GM21526 (cell line): Measurements from ENCODE around the gene PRPSAP2.
"Not testable (repeated sequence)": the region's sequence is repeated elsewhere in the genome, so short reads cannot be mapped to it uniquely, and the experiment has no call there.

ENCODE experiments used
- ATAC-seq: cut with Tn5 transposase; IDR thresholded peaks from one replicate; pipeline ENCODE4 v1.9.1; 2021; ENCODE audit warnings: moderate library complexity; ENCODE audit not compliant: unreplicated experiment, low FRiP score

Gene PRPSAP2, protein sequence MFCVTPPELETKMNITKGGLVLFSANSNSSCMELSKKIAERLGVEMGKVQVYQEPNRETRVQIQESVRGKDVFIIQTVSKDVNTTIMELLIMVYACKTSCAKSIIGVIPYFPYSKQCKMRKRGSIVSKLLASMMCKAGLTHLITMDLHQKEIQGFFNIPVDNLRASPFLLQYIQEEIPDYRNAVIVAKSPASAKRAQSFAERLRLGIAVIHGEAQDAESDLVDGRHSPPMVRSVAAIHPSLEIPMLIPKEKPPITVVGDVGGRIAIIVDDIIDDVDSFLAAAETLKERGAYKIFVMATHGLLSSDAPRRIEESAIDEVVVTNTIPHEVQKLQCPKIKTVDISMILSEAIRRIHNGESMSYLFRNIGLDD

DNA sequence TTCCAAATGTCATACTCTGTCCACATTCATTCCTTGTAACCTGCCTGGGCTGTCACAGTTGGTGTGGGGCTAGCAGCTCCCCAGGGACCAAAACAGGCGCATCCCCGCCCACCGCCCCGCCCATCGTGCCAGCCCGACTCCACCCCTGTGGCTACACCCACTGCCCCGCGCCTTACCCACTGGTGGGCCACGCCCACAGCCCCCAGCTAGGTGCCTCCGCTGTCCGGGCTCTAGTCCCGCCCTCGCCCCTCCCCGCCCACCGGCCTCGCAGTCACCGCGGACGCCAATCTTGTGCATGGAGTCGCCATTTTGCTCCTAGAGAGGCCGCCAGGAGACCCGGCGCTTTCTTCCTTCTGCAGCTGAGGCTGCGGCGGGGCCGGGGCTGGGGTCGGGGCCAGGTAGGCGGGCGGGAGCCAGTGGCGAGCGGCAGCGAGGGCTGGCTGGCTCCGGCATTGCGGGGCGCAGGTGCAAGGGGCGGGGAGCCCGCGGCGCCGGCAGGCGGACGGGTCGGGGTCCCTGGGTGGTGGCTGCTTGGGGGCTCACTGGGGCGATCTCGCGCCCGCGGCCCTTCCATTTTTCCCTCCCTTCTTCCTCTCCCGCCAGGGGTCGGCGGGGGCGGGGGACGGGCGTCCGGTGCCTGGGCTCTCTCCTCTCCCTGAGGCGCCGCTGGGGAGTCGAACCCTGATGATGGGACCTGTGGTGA is at the start of gene PRPSAP2:
Gene PRPSAP2 (plus strand): TSS at position 268 of the 703 bp plus-strand sequence. CDS start 7,703 bp downstream, outside the sequence.
- ATAC-seq, result peak; percentile 47

DNA sequence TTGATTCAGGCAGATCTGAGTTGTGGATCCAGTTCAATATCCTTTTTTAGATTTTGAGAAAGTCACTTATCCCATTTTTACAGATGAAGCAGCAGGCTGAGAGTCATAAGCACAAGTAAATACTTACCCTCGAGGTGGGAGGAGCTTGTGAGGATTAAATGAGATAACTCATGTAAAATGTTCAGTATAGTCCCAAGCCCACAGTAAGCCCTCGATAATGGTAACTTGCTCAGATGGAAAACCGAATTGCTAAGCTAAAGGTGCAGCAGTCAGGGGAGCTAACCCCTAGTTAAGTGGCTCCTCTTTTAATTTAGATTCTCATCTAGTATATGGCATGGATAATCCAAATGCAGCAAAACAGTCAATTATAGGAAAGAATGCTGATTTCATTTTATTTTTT is 42.0 kb upstream of the PRPSAP2 start:
- not testable (repeated sequence) for ATAC-seq

DNA sequence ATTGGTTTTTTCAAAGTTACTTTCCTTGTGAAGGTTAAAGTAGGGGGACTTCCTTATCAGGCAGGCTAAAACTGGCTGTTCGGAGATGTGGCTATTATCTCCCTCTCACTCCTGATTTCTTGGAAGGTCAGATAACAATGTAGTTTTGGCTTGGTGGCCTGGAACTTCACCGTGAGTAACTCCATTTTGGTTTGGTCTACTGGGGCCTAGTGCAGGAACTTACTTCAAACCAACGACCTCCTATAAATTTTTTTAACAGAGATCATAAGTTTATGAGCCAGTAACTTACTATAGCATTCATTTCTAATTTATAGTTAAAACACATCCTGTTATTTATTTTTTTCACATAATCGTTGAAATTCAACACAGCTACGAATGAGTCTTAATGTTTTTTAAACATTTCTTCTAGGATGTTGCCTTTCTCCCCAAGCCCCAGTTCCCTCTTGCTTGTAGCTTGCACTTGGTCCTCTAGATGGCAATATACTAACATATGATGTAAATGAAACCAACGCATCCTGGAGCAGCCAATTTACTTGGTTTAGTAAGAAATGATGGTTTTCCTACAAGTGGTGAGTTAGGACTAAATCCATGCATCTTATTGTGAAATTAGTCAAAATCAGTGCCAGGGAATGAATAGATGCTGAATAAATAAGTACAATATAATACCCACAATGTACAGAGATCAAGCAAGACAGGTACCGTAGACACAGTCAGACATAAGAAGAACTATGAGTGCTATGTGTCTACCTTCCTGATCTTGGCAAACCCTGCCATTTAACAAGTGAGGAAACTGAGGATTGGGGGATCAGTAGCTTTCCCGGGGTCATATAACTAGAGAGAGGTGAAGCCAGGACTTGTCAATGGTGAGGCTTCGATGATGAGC is 41.2 kb upstream of the PRPSAP2 start:
- not testable (repeated sequence) for ATAC-seq

DNA sequence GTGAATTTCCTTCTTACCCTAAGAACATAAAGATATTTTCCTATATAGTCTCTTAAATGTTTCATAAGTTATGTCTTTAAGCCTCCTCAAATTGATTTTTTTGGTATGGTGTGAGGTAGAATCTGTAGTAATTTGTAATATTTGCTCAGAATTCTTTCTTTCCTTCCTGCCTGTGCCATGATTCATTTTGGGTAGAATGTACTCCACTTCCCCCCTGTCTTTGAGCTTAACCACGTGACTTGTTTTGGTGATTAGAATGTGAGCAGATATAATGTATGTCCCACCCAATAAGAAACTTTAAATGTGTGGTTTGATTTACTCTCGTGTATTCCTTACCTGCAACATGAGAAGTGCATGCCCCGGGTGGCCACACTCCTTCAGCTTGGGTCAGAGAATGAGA is 36.5 kb upstream of the PRPSAP2 start:
- not testable (repeated sequence) for ATAC-seq

DNA sequence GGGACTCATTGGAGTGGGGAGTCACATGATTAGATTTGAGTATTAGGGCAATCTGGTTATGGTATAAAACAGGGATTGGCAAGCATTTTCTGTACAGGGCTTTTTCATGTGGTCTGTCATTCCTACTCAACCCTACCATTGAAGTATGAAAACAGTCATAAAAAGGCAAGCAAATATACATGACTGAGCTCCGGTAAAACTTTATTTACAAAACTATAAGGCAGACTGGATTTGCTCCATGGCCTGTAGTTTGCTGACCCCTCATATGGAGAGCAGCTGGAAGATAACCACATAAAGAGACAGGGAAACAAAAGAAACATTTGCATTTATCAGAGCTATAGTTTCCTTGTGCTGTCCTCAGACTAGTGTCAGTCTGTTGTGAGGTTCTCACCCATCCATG is 30.3 kb upstream of the PRPSAP2 start:
- ATAC-seq, result not testable (repeated sequence)

DNA sequence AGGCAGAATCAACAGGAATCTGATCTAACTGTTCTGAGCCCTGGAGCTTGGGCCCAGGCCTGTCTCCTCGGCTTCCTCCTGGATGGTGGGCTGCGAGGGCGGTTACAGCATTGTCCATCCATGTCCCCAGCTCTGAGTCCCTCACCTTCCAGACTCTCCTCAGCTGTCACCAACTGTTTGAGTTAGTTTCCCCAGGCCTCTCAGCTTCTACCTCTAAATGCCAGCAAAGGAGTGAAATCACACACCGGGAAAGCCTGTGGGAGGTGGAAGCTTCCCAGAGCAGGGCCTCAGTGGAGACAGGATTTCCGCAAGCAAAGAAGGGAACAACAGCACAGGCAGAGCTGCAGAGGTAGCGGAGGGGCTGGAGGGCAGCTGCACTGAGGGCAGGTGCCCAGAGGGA is 9.4 kb upstream of the PRPSAP2 start:
- ATAC-seq, result no peak

DNA sequence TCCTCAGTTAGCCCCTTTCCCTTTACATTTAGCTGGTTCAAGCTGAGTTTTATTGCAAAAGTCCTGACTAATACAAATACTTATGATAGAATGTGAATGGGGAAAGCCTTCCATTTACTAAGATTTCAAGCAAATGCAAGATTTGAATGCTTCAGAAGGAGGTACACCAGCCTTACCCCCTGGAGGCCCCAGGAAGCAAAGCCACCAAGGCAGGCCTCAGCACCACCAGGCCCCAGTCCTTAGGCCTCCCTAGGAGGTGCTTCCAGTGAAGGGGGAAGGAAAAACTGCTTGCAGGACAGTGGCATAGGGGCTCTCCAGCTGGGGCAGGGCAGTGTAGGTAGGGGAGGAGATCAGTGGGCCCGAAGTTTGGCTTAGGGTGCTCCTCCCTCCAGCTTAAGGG is 7.3 kb upstream of the PRPSAP2 start:
- ATAC-seq, result no peak

DNA sequence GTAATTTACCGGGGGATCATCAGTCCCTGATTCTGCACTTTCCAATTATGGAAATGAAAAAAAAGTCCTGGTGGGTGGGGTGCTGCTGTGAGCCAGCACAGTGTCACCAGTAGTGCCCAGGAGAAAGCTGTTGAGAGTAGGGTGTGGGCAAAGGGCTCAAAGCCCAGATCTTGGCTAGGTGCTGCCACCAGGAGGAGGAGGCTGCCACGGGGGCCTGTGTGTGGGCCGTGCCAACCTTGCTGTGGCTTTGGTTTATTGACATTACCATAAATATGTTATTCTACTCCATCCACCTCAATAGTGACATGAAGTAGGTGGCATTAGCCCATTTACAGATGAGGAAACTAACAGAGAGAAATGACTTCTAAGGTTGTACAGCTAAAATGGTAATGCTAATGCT is 6.7 kb upstream of the PRPSAP2 start:
- ATAC-seq, result no peak

DNA sequence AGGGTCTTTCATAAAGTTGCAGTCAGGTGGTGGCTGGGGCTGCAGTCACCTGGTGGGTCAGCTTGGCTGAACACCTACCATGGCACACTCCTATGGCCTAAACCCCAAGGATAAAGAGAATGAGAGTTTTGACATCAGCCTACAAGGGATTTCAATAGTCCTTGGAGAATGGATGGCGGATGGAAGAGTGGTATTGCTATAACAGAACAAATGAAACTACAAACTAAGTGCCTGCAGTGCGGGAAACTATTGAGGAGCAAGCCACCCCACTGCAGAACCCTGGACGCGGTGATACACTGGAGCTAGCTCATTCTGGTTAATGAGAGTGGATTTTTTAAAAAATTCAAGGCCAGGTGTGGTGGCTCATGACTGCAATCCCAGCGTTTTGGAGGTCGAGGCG is 3.0 kb upstream of the PRPSAP2 start:
- no peak for ATAC-seq

DNA sequence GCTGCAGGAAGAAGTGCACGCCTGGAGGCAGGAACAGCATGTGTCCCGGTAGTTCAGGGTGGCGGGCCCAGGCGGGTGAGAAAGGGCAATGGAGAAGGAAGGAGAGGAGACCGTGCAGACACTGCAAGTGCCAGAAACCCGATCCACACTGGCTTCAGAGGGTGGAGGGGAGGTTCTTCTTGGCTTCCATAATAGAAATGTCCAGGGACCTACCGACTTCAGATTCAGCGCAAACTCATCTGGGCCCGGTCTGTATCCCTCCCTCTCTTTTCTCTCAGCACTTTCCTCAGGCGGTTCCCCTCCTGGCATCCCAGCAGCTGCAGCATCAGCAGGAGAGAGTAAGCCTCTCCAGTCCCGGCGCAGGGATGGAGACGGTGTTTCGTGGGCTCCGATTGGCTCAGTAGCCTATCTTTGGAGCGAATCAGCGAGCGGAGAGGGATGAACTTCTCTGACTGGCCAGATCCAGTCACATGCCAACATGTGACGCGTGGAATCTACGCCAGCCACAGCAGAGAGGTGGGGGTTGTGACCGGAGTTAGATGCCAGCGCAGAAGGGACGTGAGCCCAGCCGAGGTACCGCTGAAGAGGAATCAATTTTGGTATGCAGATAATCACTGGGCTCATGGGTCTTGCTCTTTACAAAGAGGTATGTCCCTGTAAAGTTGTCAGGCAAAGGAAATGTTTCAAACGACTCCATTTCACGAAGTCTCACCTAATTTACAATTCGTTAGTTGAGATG is 1.9 kb upstream of the PRPSAP2 start:
- ATAC-seq, result peak; percentile 69

DNA sequence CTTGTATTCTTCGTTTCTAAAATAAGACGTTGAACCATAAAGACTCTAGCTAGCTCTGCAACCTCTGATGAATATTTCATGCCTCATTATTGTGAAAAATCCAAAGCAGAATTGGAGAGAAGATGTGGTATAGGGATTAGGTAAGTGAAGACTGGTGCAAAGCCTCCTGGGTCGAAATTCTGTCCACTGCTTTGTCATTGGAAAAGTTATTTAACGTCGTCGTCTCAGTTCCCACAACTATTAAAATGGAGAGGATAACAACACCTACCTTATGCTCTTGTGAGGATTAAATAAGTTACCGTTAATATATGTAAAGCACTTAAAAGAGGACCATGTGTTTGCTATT is 1.4 kb upstream of the PRPSAP2 start:
- no peak for ATAC-seq

DNA sequence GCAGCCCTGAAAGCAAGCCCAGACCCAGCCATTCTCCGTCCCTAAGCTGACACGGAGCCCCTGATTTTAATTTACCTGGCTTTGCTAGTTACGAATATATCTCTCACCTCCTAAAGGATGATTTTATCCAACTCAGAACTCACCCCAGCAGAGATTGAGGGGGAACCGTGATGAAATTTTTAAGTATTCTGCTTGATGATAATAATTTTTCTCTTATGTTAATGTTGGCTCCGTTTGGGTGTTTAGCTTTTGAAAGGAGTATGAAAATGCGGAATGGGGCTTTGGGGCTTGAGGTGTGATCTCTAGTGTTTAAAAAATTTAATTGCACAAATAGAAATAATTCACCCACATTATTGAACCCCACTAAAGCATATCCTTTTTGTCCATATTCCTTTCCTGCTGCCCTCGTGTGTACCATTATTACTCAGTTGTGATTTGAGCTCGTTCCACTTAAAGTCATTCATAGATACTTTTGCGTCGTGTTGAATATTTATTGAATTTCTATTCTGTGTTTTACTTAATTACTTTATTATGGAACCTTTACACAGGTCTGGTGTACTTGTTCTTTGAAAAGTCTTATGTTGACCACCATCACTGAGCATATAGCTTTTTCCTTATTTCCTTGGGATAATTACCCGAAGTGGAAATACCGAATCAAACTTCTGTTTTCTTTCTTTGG is 775 bp downstream of the PRPSAP2 start:
- ATAC-seq, result peak; percentile 5

DNA sequence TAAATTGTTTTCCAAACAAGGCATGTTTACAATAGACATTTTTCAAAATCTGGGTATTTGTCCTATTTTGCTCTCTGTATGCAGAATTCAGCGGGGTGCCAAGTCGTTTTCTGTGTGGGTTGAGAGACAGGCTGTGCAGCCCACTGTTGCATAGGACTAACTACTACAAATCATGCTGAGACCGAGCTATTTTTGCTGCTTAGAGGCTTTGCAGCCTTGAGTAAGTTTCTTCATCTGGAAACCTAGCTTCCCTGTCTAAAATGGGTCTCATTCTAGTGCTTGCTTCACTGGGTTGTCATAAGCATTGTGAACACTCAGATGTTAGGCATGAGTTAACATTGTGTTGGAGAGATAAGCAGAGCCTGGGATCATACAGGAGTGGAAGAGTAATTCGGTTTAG is 1.3 kb downstream of the PRPSAP2 start:
- ATAC-seq, result no peak

DNA sequence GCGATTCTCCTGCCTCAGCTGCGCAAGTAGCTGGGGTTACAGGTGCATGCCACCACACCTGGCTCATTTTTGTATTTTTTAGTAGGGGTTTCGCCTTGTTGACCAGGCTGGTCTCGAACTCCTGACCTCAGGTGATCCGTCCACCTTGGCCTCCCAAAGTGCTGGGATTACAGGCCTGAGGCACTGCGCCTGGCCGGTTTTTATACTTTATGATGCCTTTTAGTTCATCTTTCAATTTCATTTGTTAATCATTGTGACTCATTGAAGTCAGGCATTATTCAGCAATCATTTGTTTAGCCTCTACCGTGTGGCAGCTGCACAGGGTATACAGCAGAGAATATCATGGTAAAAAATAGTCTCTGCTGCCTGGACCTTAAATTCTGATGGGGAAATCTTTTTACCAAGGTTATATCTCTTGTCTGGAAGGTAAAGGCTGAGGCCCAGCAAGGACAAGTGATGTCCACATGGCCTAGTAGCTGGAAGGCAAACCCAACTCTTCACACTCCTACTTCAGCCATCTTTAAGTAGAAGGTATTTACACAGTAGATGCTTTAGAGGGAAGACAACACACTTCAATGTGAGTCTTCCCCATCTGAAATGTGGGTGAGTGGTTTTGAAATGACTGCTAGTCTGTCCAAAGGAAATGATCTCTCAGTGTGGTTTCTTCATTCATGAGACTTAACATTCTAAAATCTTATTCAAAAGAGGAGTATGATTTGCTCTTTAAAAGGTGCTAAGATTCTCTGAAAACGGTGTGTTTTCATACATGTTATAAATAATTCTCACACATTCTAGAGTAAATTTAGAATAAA is 2.4 kb downstream of the PRPSAP2 start:
- ATAC-seq, result no peak

DNA sequence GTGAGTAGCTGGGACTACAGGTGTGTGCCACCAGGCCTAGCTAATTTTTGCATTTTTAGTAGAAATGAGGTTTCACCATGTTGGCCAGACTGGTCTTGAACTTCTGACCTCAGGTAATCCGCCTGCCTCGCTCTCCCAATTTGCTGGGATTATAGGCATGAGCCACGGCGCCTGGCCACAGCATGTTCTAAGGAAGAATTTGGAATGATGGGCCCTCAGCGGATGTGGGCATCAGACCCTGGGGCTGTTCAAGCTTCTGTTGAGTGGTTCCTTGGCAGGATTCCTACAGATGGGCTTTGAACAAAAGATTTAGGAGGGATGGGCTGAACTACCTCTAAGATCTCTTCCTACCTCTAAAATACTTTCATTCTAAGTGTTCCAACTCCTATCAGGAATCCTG is 4.1 kb downstream of the PRPSAP2 start:
- no peak for ATAC-seq

DNA sequence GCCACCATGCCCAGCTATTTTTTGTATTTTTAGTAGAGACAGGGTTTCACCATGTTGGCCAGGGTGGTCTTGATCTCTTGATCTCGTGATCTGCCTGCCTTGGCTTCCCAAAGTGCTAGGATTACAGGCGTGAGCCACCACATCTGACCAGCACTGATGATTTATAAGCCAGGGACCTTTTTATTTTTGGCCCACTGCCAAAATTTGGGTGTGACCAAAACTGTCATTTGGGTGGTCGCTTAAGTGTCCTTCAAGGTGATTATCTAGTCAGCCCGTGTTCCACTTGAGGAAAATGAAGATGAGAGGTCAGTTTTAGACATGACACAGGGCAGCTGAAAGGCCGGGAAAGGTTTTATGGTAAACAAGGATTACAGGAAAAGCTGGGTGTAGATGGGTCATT is 7.1 kb downstream of the PRPSAP2 start:
- ATAC-seq, result not testable (repeated sequence)

DNA sequence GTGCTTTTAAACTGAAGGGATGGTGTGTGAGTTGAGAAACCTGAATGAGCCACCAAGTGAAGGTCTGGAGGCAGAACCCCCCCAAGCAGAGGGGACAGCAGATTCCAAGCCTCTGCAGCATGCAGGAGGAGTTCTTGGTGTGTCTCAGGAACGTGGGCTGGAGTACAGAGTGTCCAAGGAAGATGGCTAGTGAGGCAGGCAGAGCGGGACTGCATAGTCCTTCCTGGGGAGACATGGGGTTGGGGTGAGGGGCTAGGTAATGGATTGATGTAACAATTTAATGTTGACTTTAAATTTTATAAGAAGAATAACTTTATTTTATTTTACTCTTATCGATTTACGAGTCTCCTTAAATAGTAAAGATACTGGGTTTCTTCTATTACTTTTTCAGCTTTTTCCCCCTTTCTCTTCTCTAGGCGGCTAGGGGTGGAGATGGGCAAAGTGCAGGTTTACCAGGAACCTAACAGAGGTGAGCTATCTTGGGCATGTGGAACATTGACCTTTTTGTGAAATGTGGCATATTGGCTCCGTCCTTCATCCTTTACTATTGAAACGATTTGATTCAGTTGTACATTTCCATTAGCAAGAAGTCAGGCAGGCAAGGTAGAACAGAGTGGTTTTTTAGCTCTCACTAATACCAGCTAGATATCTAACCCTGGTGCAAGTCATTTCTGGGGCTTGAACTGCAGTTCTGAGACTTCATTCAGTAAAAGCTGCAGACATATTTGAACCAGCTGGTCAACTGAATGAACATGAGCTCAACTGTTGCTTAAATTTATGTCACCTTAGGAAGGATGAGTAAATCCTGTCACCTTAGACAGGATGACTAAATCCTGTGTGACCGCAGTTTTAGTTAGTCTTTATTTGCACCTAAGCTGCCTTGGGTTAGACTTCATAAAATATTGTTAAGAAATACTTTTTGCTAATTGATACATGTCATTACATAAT is 9.2 kb downstream of the PRPSAP2 start:
- no peak for ATAC-seq

DNA sequence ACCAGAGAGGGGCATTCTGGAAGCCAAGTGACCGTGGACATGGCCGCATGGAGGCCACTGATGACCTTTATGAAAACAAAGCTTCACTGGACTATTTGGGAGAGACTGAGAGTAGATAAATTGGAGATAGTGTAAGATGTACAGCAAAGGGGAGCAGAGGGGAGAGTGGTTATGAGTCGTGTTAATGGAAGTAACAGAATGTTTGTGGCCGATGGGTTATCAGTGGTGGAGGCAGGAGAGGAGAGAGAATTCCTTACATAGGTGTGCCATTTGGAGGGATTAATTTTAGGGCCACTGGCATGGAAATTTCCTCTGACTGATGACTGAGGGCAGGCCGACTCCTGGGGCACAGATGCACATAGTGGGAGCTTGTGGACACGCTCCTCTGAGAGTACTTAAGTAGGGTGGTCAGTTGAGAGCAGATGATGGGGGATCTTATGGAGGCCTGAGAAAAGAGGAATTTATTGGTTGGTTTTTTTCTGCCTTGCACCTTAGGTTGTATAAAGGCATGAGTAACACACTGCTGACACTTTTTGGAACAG is 19.2 kb downstream of the PRPSAP2 start:
- no peak for ATAC-seq
